H9 (cell line): ENCODE results near the gene OXER1. TPM values are rescaled to one million over a fixed set of nuclear protein-coding genes. Genes with fewer than 3 reads are reported as not detected.

ENCODE experiments used
- DNase-seq: peaks from one replicate; pipeline ENCODE4 v3.0.0-alpha.2; 2017
- H2AFZ ChIP-seq: one replicate; pipeline ENCODE4 v1.6.1; 2013; ENCODE audit warnings: mild to moderate bottlenecking, low read length, control low read depth, moderate library complexity
- H2AK5ac ChIP-seq: 2 replicates; pipeline ENCODE4 v1.6.1; 2013; ENCODE audit warnings: low read length, control low read depth, mixed read lengths; ENCODE audit not compliant: insufficient read length
- H2BK120ac ChIP-seq: one replicate; pipeline ENCODE4 v1.6.1; 2013; ENCODE audit warnings: low read depth, mild to moderate bottlenecking, low read length, control low read depth, inconsistent platforms; ENCODE audit not compliant: poor library complexity, severe bottlenecking
- H2BK12ac ChIP-seq: 2 replicates; pipeline ENCODE4 v1.6.1; 2013; ENCODE audit warnings: low read length, control low read depth, mixed read lengths, low read depth; ENCODE audit not compliant: insufficient read length
- H2BK15ac ChIP-seq: 2 replicates; pipeline ENCODE4 v1.6.1; 2013; ENCODE audit warnings: low read depth, low read length, control low read depth
- H2BK20ac ChIP-seq: one replicate; pipeline ENCODE4 v1.6.1; 2013; ENCODE audit warnings: low read depth, mild to moderate bottlenecking, low read length, control low read depth, inconsistent platforms; ENCODE audit not compliant: poor library complexity, severe bottlenecking
- H2BK5ac ChIP-seq: 2 replicates; pipeline ENCODE4 v1.6.1; 2013; ENCODE audit warnings: low read length, control low read depth, mixed read lengths; ENCODE audit not compliant: insufficient read length
- H3K14ac ChIP-seq: 2 replicates; pipeline ENCODE4 v1.6.1; 2013; ENCODE audit warnings: low read length, control low read depth; ENCODE audit not compliant: insufficient read depth
- H3K18ac ChIP-seq: 2 replicates; pipeline ENCODE4 v1.6.1; 2013; ENCODE audit warnings: low read depth, mild to moderate bottlenecking, mixed read lengths, low read length, control low read depth; ENCODE audit not compliant: insufficient read length
- H3K23ac ChIP-seq: 2 replicates; pipeline ENCODE4 v1.6.1; 2013; ENCODE audit warnings: low read length, control low read depth, mixed read lengths, low read depth; ENCODE audit not compliant: insufficient read length
- H3K23me2 ChIP-seq: 2 replicates; pipeline ENCODE4 v1.6.1; 2013; ENCODE audit warnings: low read depth, mild to moderate bottlenecking, mixed read lengths, low read length, control low read depth; ENCODE audit not compliant: insufficient read length, poor library complexity, severe bottlenecking
- H3K27ac ChIP-seq: 2 replicates; pipeline ENCODE4 v1.5.1; 2013; ENCODE audit warnings: low read length, control low read depth, mixed read lengths, low read depth; ENCODE audit not compliant: insufficient read length
- H3K27me3 ChIP-seq: 2 replicates; pipeline ENCODE4 v1.6.1; 2013; ENCODE audit warnings: low read length, control low read depth, inconsistent platforms; ENCODE audit not compliant: insufficient read depth
- H3K4ac ChIP-seq: 2 replicates; pipeline ENCODE4 v1.6.1; 2013; ENCODE audit warnings: low read depth, mild to moderate bottlenecking, control low read depth, inconsistent platforms, low read length, moderate library complexity
- H3K4me1 ChIP-seq: 2 replicates; pipeline ENCODE4 v1.6.1; 2013; ENCODE audit warnings: low read length, control low read depth, inconsistent platforms; ENCODE audit not compliant: insufficient read depth
- H3K4me2 ChIP-seq: 2 replicates; pipeline ENCODE4 v1.6.1; 2013; ENCODE audit warnings: low read length, control low read depth, mixed read lengths; ENCODE audit not compliant: insufficient read length, insufficient read depth
- H3K56ac ChIP-seq: 2 replicates; pipeline ENCODE4 v1.6.1; 2013; ENCODE audit warnings: low read depth, mild to moderate bottlenecking, mixed read lengths, low read length, control low read depth; ENCODE audit not compliant: insufficient read length
- H3K79me1 ChIP-seq: 2 replicates; pipeline ENCODE4 v1.6.1; 2013; ENCODE audit warnings: low read depth, mild to moderate bottlenecking, moderate library complexity, low read length, control low read depth, inconsistent platforms; ENCODE audit not compliant: insufficient read depth, poor library complexity, severe bottlenecking
- H3K79me2 ChIP-seq: 2 replicates; pipeline ENCODE4 v1.6.1; 2013; ENCODE audit warnings: low read length, control low read depth, inconsistent platforms; ENCODE audit not compliant: insufficient read depth
- H3K9ac ChIP-seq: 2 replicates; pipeline ENCODE4 v1.6.1; 2013; ENCODE audit warnings: low read length, control low read depth, mixed read lengths; ENCODE audit not compliant: insufficient read length; ENCODE audit errors: extremely low read depth
- H3K9me3 ChIP-seq: one replicate; pipeline ENCODE4 v1.6.1; 2013; ENCODE audit warnings: low read depth, low read length, inconsistent platforms; ENCODE audit not compliant: control insufficient read depth
- H3T11ph ChIP-seq: one replicate; pipeline ENCODE4 v1.6.1; 2013; ENCODE audit warnings: mild to moderate bottlenecking, low read length, control low read depth, inconsistent platforms
- H4K20me1 ChIP-seq: one replicate; pipeline ENCODE4 v1.6.1; 2013; ENCODE audit not compliant: control insufficient read depth, insufficient read length, insufficient read depth
- H4K5ac ChIP-seq: 2 replicates; pipeline ENCODE4 v1.6.1; 2013; ENCODE audit warnings: low read depth, mild to moderate bottlenecking, mixed read lengths, low read length, control low read depth; ENCODE audit not compliant: insufficient read length
- H4K8ac ChIP-seq: replicated peaks from 2 replicates; pipeline ENCODE4 v1.6.1; 2013; ENCODE audit warnings: low read length, control low read depth, mixed read lengths, low read depth; ENCODE audit not compliant: insufficient read length
- H4K91ac ChIP-seq: 2 replicates; pipeline ENCODE4 v1.6.1; 2013; ENCODE audit warnings: low read depth, mild to moderate bottlenecking, moderate library complexity, mixed read lengths, low read length, control low read depth; ENCODE audit not compliant: insufficient read length
- H3K27ac Mint-ChIP-seq, 3 experiments: 2 replicates in 2 of 3; 3 replicates in 1 of 3; pipeline ENCODE4 v1.8.0; 2020 to 2021; ENCODE audit warnings: mixed read lengths in 3 of 3, mild to moderate bottlenecking in 1 of 3, moderate library complexity in 1 of 3
- H3K27me3 Mint-ChIP-seq: 2 replicates; pipeline ENCODE4 v1.8.0; 2021; ENCODE audit warnings: low read depth, mild to moderate bottlenecking, moderate library complexity, mixed read lengths
- H3K36me3 Mint-ChIP-seq, 3 experiments: 2 replicates in 2 of 3; 3 replicates in 1 of 3; pipeline ENCODE4 v1.8.0; 2020 to 2021; ENCODE audit warnings: low read depth in 3 of 3, mixed read lengths in 3 of 3; ENCODE audit not compliant: insufficient read depth in 1 of 3
- H3K4me1 Mint-ChIP-seq, 2 experiments: 2 replicates each; pipeline ENCODE4 v1.8.0; 2020; ENCODE audit warnings: mixed read lengths in 2 of 2
- H3K4me3 Mint-ChIP-seq, 2 experiments: 2 replicates in 1 of 2; 3 replicates in 1 of 2; pipeline ENCODE4 v1.8.0; 2020 to 2021; ENCODE audit warnings: mild to moderate bottlenecking in 2 of 2, mixed read lengths in 2 of 2, moderate library complexity in 1 of 2
- H3K9me3 Mint-ChIP-seq, 2 experiments: 2 replicates in 1 of 2; 3 replicates in 1 of 2; pipeline ENCODE4 v1.8.0; 2020; ENCODE audit warnings: mild to moderate bottlenecking in 2 of 2, mixed read lengths in 2 of 2, moderate library complexity in 1 of 2
- WGBS: extraction: QIAGEN DNeasy Blood & Tissue Kit; methylation state at CpG from one replicate; pipeline ENCODE4 v1.1.7; 2013; ENCODE audit warnings: missing lambda C conversion rate, low lambda C conversion rate, mixed read lengths; ENCODE audit not compliant: insufficient read length; ENCODE audit errors: extremely low coverage; 5-methylcytosine and 5-hydroxymethylcytosine counted together
- total RNA-seq: library from RNA; stranded (reverse); gene quantifications from 2 replicates; pipeline ENCODE4 v1.2.1, GENCODE V29; 2021
- TF ChIP-seq, protein P1 (sequence below): fragments of 200-600 bp; sonication (generic); conservative IDR thresholded peaks from 3 replicates; pipeline ENCODE4 v1.8.0; 2021; ENCODE audit warnings: antibody characterized with exemption, mild to moderate bottlenecking

The OXER1 gene
- total RNA-seq, 1 experiment from 2014 or later = 1.6 TPM

GRCh38 chr2:42747422-42747821 lies 16.5 kb downstream of the OXER1 start:
- TF ChIP-seq, protein P1, sequence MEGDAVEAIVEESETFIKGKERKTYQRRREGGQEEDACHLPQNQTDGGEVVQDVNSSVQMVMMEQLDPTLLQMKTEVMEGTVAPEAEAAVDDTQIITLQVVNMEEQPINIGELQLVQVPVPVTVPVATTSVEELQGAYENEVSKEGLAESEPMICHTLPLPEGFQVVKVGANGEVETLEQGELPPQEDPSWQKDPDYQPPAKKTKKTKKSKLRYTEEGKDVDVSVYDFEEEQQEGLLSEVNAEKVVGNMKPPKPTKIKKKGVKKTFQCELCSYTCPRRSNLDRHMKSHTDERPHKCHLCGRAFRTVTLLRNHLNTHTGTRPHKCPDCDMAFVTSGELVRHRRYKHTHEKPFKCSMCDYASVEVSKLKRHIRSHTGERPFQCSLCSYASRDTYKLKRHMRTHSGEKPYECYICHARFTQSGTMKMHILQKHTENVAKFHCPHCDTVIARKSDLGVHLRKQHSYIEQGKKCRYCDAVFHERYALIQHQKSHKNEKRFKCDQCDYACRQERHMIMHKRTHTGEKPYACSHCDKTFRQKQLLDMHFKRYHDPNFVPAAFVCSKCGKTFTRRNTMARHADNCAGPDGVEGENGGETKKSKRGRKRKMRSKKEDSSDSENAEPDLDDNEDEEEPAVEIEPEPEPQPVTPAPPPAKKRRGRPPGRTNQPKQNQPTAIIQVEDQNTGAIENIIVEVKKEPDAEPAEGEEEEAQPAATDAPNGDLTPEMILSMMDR = no peak
- no peak overlapping the region for H2BK20ac ChIP-seq
- H3K36me3 Mint-ChIP-seq = peaks cover 8 to 10% (median 9%) of the 10 kb centered on the region in 3 experiments; a peak in 6 of 7 replicates

More at GRCh38 chr2:42747422-42747821, 16.5 kb downstream of the OXER1 start:
- H2AFZ ChIP-seq = no peak overlapping the region
- H3K27me3 Mint-ChIP-seq = no peaks in the 10 kb centered on the region
- no peak overlapping the region for H2AK5ac ChIP-seq
- no peaks in the 10 kb centered on the region for H4K20me1 ChIP-seq
- no peaks in the 10 kb centered on the region for H3K9me3 ChIP-seq
- H3K4me2 ChIP-seq = no peak overlapping the region
- no peak overlapping the region for H4K91ac ChIP-seq
- no peak overlapping the region for H3K23ac ChIP-seq
- no peak overlapping the region for H3K56ac ChIP-seq
- no peak overlapping the region for H3K9ac ChIP-seq
- no CpG with 5 or more reads among the region's 3 CpGs for WGBS
- no peak overlapping the region for H4K5ac ChIP-seq
- H2BK12ac ChIP-seq = no peak overlapping the region
- H3K79me2 ChIP-seq = no peaks in the 10 kb centered on the region
- H3K4me1 Mint-ChIP-seq = 0 out of 4 replicates have a peak, but pooled peaks cover 0 to 2% of the 10 kb centered on the region in 2 experiments
- no peak overlapping the region for H2BK120ac ChIP-seq
- H3K4ac ChIP-seq = no peak overlapping the region
- no peak overlapping the region for H3T11ph ChIP-seq
- no peak overlapping the region for H3K18ac ChIP-seq
- H4K8ac ChIP-seq = no peak overlapping the region
- no peak overlapping the region for H3K27ac ChIP-seq
- no peaks in the 10 kb centered on the region for H3K79me1 ChIP-seq
- H3K27ac Mint-ChIP-seq = no peak overlapping the region
- no peaks in the 10 kb centered on the region for H3K23me2 ChIP-seq
- no peak overlapping the region for H2BK5ac ChIP-seq
- DNase-seq = no peak
- no peak overlapping the region for H3K4me3 Mint-ChIP-seq
- H3K4me1 ChIP-seq = no peaks in the 10 kb centered on the region
- H3K27me3 ChIP-seq = no peaks in the 10 kb centered on the region
- no peak overlapping the region for H2BK15ac ChIP-seq
- H3K14ac ChIP-seq = no peak overlapping the region
- H3K9me3 Mint-ChIP-seq = peaks cover 0 to 3% of the 10 kb centered on the region in 2 experiments; a peak in 1 of 5 replicates
